K562 (cell line): ENCODE results near the gene CFL1. TPM values are rescaled to one million over a fixed set of nuclear protein-coding genes. Genes with fewer than 3 reads are reported as not detected.

Experiments
- ATF1 ChIP-seq, 2 experiments: fragments of 450-650 bp in 1 of 2; IDR thresholded peaks; 2 replicates each; pipeline ENCODE4 v1.6.1; 2016; ENCODE audit warnings: missing compliant biosample characterization in 1 of 2, missing genetic modification characterization in 1 of 2
- ATF2 ChIP-seq: sonication (generic); formaldehyde crosslinking; IDR thresholded peaks from 2 replicates; pipeline ENCODE4 v1.8.1; 2022; ENCODE audit warnings: missing genetic modification reagents
- BCLAF1 ChIP-seq, 2 experiments: fragments of 450-650 bp in 1 of 2; IDR thresholded peaks; 2 replicates each; pipeline ENCODE4 v1.6.1; 2011 to 2017; ENCODE audit warnings: low read depth in 2 of 2, antibody characterized with exemption in 1 of 2, borderline replicate concordance in 1 of 2, low read length in 1 of 2, mild to moderate bottlenecking in 1 of 2, mixed read lengths in 1 of 2; ENCODE audit not compliant: control insufficient read depth in 1 of 2
- CEBPG ChIP-seq, 3 experiments: fragments of 200-800 bp in 1 of 3; sonication (Bioruptor generic) in 1 of 3; sonication (generic) in 1 of 3; formaldehyde crosslinking in 1 of 3; IDR thresholded peaks in 2 of 3; conservative IDR thresholded peaks in 1 of 3; 2 replicates each; pipeline versions ENCODE4 v1.6.1 to v1.8.0; 2016 to 2022; ENCODE audit warnings: missing compliant biosample characterization in 2 of 3, missing genetic modification characterization in 2 of 3, mild to moderate bottlenecking in 1 of 3, missing genetic modification reagents in 1 of 3
- HMG20B ChIP-seq: fragments of 250-450 bp; sonication (Bioruptor Pico); IDR thresholded peaks from 2 replicates; pipeline ENCODE4 v1.5.0; 2021; ENCODE audit warnings: mild to moderate bottlenecking
- JUN ChIP-seq, 2 experiments: sonication (generic) in 1 of 2; formaldehyde crosslinking in 1 of 2; IDR thresholded peaks; 2 replicates each; pipeline versions ENCODE4 v1.6.1 to v1.8.0; 2012 to 2022; ENCODE audit warnings: borderline replicate concordance in 2 of 2, mild to moderate bottlenecking in 2 of 2, improper control_type of control experiment in 1 of 2, low read depth in 1 of 2, low read length in 1 of 2, missing genetic modification reagents in 1 of 2
- PRPF4 ChIP-seq: fragments of 200-400 bp; formaldehyde crosslinking; IDR thresholded peaks from one replicate; pipeline ENCODE4 v1.6.1; 2017; ENCODE audit warnings: low read length, low read depth, mild to moderate bottlenecking; ENCODE audit not compliant: insufficient read depth, poor library complexity, severe bottlenecking
- SRSF7 ChIP-seq: fragments of 200-400 bp; formaldehyde crosslinking; optimal IDR thresholded peaks from 2 replicates; pipeline ENCODE3; 2017; ENCODE audit warnings: mild to moderate bottlenecking, low read depth, low read length
- ZNF398 ChIP-seq: fragments of 250-450 bp; sonication (Bioruptor Pico); IDR thresholded peaks from 2 replicates; pipeline ENCODE4 v1.8.0; 2021; ENCODE audit warnings: moderate library complexity, mild to moderate bottlenecking, inconsistent platforms
- ZNF740 ChIP-seq, 3 experiments: fragments of 200-800 bp in 1 of 3; sonication (Bioruptor generic) in 1 of 3; sonication (generic) in 1 of 3; formaldehyde crosslinking in 1 of 3; IDR thresholded peaks; 2 replicates each; pipeline versions ENCODE4 v1.6.1 to v1.8.0; 2016 to 2022; ENCODE audit warnings: mild to moderate bottlenecking in 2 of 3, missing compliant biosample characterization in 2 of 3, missing genetic modification characterization in 2 of 3, missing genetic modification reagents in 1 of 3
- ZZZ3 ChIP-seq: fragments of 450-650 bp; IDR thresholded peaks from 2 replicates; pipeline ENCODE4 v1.6.1; 2016; ENCODE audit warnings: antibody characterized with exemption, mild to moderate bottlenecking, moderate library complexity
- polyA plus RNA-seq, 8 experiments: library from polyadenylated mRNA; depleted of rRNA in 4 of 8; stranded (reverse) in 5 of 8; unstranded in 3 of 8; fragments of >200 nt; fragmentation: Nextera tagmentation in 2 of 8; fragmentation: Illumina TruSeq in 1 of 8; extraction: Ambion mirVana in 2 of 8; extraction: Trizol in 1 of 8; gene quantifications; 2 replicates each; pipeline versions ENCODE4 v1.2.1 to v1.2.3, GENCODE V29; 2011 to 2014; ENCODE audit warnings: inconsistent platforms in 1 of 8, missing spikeins in 1 of 8
- total RNA-seq, 7 experiments: library from RNA; depleted of rRNA in 6 of 7; stranded (reverse); fragments of >200 nt in 6 of 7; fragmentation: Illumina TruSeq in 2 of 7; extraction: Trizol in 2 of 7; gene quantifications; 2 replicates each; pipeline versions ENCODE4 v1.2.1 to v1.2.3, GENCODE V29; 2011 to 2021; ENCODE audit warnings: low replicate concordance in 1 of 7

The CFL1 gene
- total and polyA plus RNA-seq, 9 of the 15 experiments (the other 6 are each of a cell fraction or from before 2014, with no cell fraction given): 105 to 1,101 (median 859) TPM

- TF ChIP-seq ATF1 (CRISPR knock-in tag; IDR thresholded peaks at IDR 0.05): 0 out of 2 replicates have a peak, but pooled peaks have one; percentile 14
- no peak for TF ChIP-seq ATF1 (tag; IDR thresholded peaks at IDR 0.05)
- no peak for TF ChIP-seq HMG20B (CRISPR knock-in tag)
- TF ChIP-seq BCLAF1 (IDR thresholded peaks at IDR 0.05; ENCODE audit: borderline replicate concordance in 1 of 2, control insufficient read depth in 1 of 2, low read depth in 2 of 2, low read length in 1 of 2): 0 out of 4 replicates have a peak, but pooled peaks of 1 of the 2 experiments have one; percentile 58
- TF ChIP-seq SRSF7: peak; percentile 73
- no peak for TF ChIP-seq JUN (IDR thresholded peaks at IDR 0.05; ENCODE audit: borderline replicate concordance, low read depth, low read length)
- TF ChIP-seq JUN (CRISPR knock-in tag; IDR thresholded peaks at IDR 0.05; ENCODE audit: borderline replicate concordance): 0 out of 2 replicates have a peak, but pooled peaks have one; percentile 4
- peak; percentile 3; the same call in 1 of the 2 replicates for TF ChIP-seq CEBPG (CRISPR knock-in tag; IDR thresholded peaks at IDR 0.05)
- no peak for TF ChIP-seq CEBPG (tag; conservative IDR thresholded peaks at IDR 0.05 in 1 of 2, IDR thresholded peaks at IDR 0.05 in 1 of 2)
- TF ChIP-seq ZNF398 (CRISPR knock-in tag): no peak
- peak; percentile 95 for TF ChIP-seq PRPF4
- TF ChIP-seq ZZZ3: no peak
- peak; percentile 19 for TF ChIP-seq ATF2 (CRISPR knock-in tag)
- peak; percentile 50 for TF ChIP-seq ZNF740 (CRISPR knock-in tag; IDR thresholded peaks at IDR 0.05)
- TF ChIP-seq ZNF740 (tag; IDR thresholded peaks at IDR 0.05): no peak; a peak in 1 of 4 replicates
Measured at GRCh38 chr11:65857500-65857852, 504 bp downstream of the CFL1 start (continued).
